AG09319 (cell line): ENCODE data around the gene ENC1.

Source experiments
- DNase-seq: peaks from one replicate; pipeline ENCODE4 v3.0.0-alpha.2; 2010; ENCODE audit warnings: low read depth; ENCODE audit errors: extremely low read depth
- TF ChIP-seq, protein P1 (sequence below): IDR thresholded peaks from 2 replicates; pipeline ENCODE4 v1.5.1; 2011; ENCODE audit warnings: low read depth, mild to moderate bottlenecking, inconsistent platforms, low read length, moderate library complexity

Gene ENC1

DNA sequence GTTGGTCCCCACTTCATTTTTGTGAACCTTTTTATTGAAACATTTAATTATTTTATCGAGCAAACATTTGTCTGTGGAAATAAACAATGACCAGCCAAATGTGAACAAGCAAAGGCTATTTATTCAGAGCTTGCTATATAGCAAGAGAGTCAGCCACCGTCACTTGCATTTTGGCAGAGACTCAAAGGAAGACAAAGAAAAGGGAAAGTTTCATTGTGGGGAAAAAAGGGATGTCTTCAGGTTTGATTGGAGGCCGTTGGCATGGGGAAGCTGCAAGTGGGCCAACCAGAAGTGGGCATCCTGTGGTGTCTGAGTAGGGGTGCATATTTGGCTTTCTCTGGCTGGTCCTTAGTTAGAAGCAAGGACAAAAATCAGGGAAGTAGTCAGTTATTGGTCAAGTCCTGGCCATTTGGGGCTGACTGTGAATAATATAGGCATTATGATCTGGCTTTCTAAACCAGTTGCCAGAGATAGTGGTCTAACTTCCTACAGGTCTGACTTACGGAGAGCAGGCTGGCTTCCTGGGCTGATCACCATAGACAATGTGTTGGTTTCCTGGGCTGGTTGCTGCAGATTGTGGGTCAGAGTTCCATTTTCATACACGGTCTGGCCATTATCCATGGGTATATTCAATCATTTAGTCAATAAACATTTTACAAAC, 16.6 kb downstream of the ENC1 start:
- TF ChIP-seq, protein P1, sequence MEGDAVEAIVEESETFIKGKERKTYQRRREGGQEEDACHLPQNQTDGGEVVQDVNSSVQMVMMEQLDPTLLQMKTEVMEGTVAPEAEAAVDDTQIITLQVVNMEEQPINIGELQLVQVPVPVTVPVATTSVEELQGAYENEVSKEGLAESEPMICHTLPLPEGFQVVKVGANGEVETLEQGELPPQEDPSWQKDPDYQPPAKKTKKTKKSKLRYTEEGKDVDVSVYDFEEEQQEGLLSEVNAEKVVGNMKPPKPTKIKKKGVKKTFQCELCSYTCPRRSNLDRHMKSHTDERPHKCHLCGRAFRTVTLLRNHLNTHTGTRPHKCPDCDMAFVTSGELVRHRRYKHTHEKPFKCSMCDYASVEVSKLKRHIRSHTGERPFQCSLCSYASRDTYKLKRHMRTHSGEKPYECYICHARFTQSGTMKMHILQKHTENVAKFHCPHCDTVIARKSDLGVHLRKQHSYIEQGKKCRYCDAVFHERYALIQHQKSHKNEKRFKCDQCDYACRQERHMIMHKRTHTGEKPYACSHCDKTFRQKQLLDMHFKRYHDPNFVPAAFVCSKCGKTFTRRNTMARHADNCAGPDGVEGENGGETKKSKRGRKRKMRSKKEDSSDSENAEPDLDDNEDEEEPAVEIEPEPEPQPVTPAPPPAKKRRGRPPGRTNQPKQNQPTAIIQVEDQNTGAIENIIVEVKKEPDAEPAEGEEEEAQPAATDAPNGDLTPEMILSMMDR, result no peak
- DNase-seq, result no peak

DNA sequence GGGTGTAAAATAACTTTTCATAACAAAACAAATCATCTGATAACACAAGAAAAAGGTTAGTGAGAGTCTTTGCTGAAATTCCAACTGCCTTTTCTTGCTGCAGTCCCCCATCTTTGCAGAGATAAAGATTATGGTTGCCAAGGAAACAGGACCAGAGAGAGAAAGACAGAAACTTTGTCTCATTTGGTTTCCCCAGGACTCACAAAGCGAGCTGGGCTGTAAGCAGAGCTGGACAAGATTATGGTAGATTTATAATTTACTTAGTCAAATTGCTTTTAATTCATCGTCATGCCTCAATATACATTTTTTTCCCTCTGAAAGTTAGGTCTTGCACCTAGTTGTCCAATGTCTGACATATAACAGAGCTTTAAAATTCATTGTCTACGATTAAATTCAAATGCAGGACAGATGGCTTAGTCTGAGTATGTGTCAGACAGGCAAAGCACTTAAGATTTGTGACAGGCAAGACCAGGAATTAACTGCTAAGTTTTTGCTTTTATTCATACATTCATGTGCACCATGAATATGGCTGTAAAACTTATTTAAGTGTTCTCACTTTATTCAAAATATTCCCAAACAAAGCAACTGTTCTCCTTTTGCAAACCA, 17.4 kb downstream of the ENC1 start:
- TF ChIP-seq, protein P1, result no peak
- DNase-seq, result no peak

DNA sequence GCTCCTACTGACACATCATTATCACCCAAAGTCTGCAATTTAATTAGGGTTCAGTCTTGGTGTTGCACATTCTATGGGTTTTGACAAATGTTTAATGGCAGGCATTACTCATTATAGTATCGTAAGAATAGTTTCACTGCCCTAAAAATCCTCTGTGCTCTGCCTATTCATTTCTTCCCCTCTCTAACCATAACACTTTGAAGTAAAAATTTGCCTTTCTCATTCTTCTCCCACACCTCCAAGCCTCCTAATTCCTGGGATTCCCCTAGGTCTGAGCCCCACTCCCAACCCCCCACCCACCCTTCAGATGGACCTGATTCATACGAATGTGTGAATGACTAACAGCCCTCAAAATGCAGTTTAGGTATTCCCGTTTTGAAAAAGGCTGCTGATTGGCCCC, 18.4 kb downstream of the ENC1 start:
- no peak for DNase-seq
- TF ChIP-seq, protein P1, result no peak

DNA sequence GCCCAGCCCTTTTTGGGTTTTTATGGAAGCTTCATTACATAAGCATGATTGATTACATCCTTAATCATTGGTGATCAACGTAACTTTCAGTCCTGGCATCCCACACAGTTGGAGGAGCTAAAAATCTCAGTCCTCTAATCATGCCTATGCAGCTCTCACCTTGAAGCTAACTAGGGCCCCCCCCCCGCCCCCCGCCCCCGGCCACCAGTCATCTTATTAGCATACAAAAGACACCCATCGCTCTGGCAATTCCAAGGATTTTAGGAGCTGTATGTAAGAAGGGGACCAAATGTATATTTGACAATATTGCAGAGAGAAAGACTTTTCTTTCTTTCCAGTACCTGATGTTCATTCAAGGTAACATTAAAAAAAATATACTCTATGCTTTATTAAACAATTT, 19.0 kb downstream of the ENC1 start:
- DNase-seq, result no peak
- TF ChIP-seq, protein P1, result no peak

DNA sequence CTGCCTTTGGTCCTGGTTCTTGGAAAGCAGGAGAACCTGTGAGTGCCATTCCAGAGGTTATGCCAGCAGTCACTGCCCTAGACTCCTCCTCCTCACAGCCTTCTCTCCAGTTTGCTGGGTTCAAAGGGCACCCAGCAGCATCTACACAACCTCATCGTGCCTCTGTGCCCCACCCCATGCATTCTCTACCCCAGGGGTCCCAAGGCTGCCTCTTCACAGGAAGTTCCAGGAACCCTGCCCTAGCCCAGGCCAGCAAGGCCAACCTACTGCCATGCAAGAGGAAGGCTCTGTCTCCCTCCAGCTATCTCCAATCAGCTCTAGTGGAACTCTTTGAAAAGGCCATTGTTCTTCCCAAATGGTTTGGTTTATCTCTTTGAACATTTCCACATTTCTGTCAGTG, 21.2 kb downstream of the ENC1 start:
- TF ChIP-seq, protein P1, result no peak
- DNase-seq, result no peak

DNA sequence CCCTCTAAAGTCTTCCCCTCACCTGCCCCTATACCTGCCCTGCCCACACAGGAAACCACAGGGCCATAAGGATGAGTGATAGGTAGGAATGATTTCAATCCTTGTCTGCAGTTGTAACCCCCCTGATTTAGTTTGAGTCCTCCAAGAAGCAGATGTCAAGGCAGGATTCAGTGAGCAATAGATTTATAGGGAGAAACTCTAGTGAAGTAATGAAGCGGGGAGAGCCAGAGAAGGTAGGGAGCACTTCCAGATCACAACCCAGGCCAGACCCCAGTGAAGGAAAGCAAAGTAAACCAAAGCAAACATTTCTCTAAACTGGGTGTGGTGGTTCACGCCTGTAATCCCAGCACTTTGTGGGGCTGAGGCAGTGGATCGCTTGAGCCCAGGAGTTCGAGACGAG, 22.4 kb downstream of the ENC1 start:
- DNase-seq, result no peak
- TF ChIP-seq, protein P1, result no peak

DNA sequence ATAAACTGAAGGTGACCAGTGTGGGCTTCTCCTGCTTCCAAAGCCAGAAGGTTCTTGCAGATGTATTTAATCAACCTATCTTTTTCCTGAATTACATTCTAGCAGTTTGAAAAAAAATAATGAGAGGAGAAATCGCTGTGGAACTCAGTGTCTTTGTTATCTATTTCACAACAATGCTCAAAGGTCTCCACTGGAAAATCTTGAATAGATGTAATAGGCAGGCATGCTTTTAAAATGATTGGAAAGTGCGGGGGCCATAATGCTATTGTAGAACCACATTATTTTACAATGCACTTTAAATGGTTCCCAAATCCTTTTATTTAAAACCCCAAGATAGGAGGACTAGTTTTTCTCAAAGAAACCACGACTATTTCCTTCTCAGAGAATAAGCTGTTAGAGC, 23.3 kb downstream of the ENC1 start:
- DNase-seq, result no peak
- TF ChIP-seq, protein P1, result no peak
